Heart left ventricle (tissue), 16 donors: ENCODE results near the gene CLMP. TPM values are rescaled to one million over a fixed set of nuclear protein-coding genes. Genes with fewer than 3 reads are reported as not detected.

Experiments
- ATAC-seq, 4 donors: fragments of 200-7000 bp; cut with Tn5 transposase; one replicate each; pipeline ENCODE4 v1.9.1; 2020 to 2022; ENCODE audit warnings: moderate library complexity in 4 of 4, mild to moderate bottlenecking in 3 of 4, moderate number of reproducible peaks in 1 of 4
- DNase-seq, 5 donors: peaks; one replicate each; pipeline ENCODE4 v3.0.0-alpha.2; 2020
- H3K27ac ChIP-seq, 12 donors: fragments of 200-600 bp; sonication (generic) in 4 of 12; one replicate each; pipeline versions ENCODE4 v1.5.0 to v1.8.0; 2016 to 2022; ENCODE audit warnings: mild to moderate bottlenecking in 2 of 12
- H3K27me3 ChIP-seq, 9 donors: fragments of 200-600 bp; sonication (generic) in 2 of 9; one replicate each; pipeline versions ENCODE4 v1.5.1 to v1.8.0; 2016 to 2022; ENCODE audit warnings: mild to moderate bottlenecking in 3 of 9
- H3K36me3 ChIP-seq, 9 donors: fragments of 200-600 bp; sonication (generic) in 2 of 9; one replicate each; pipeline versions ENCODE4 v1.5.0 to v1.8.0; 2018 to 2022; ENCODE audit warnings: mild to moderate bottlenecking in 2 of 9
- H3K4me1 ChIP-seq, 12 donors: fragments of 200-600 bp; sonication (generic) in 4 of 12; one replicate each; pipeline versions ENCODE4 v1.5.0 to v1.8.0; 2016 to 2022; ENCODE audit warnings: mild to moderate bottlenecking in 3 of 12
- H3K4me3 ChIP-seq, 12 donors: fragments of 200-600 bp; sonication (generic) in 4 of 12; one replicate each; pipeline versions ENCODE4 v1.5.0 to v1.8.0; 2017 to 2022; ENCODE audit warnings: mild to moderate bottlenecking in 9 of 12, moderate library complexity in 4 of 12
- H3K9me3 ChIP-seq, 12 donors: fragments of 200-600 bp; sonication (generic) in 4 of 12; one replicate each; pipeline versions ENCODE4 v1.5.0 to v1.8.0; 2016 to 2022; ENCODE audit warnings: mild to moderate bottlenecking in 1 of 12
- CTCF ChIP-seq, 12 donors: fragments of 200-600 bp; sonication (generic) in 4 of 12; IDR thresholded peaks; one replicate each; pipeline versions ENCODE4 v1.5.0 to v1.8.0; 2018 to 2022; ENCODE audit warnings: antibody characterized with exemption in 12 of 12, mild to moderate bottlenecking in 5 of 12
- POLR2A ChIP-seq, 2 donors: fragments of 450-650 bp; IDR thresholded peaks; one replicate each; pipeline ENCODE4 v1.6.1; 2017; ENCODE audit warnings: antibody characterized with exemption in 2 of 2, mild to moderate bottlenecking in 2 of 2, moderate library complexity in 2 of 2
- WGBS, 4 donors: extraction: QIAGEN DNeasy Blood & Tissue Kit in 2 of 4; methylation state at CpG; one replicate each; pipeline versions ENCODE4 v1.1.5 to v1.1.7; 2013 to 2018; 5-methylcytosine and 5-hydroxymethylcytosine counted together
- intact Hi-C, 10 donors: fragments of 100-400 bp; cut with DNase I; formaldehyde crosslinking; loops; one replicate each; pipeline versions ENCODE4 v1.11.1 to v1.14.2; 2022
- polyA plus RNA-seq, 2 donors: library from polyadenylated mRNA; stranded (reverse); fragments of 200-250 nt; gene quantifications; one replicate each; pipeline ENCODE4 v1.2.3, GENCODE V29; 2013
- total RNA-seq, 9 donors: library from RNA; depleted of rRNA in 2 of 9; stranded (reverse); fragments of >200 nt in 2 of 9; fragmentation: NEBNext Ultra II Directional in 3 of 9; extraction: Animal tissue kit (Norgen Biotek cat#: 25700) in 3 of 9; gene quantifications; one replicate each; pipeline versions ENCODE4 v1.1.0 to v1.2.4, GENCODE V29; 2016 to 2023
- donor health status: ischemic (EF 13 %, LVEDD 7.1; RV severe dilation, severe dysfunction).
- donor health status: healthy with polysubstance abuse.
- donor health status: DM: no; HTN: yes; CAD: no.
- donor health status: DM: no; HTN: no; CAD: no.
- donor health status: ischemic (EF 25% LVEDD 6.9; RV normal size, moderate dysfunction).
- donor health status: ischemic (EF 25% LVEDD 5.7; RV mildly dilated, moderate dysfunction).
- donor health status: healthy.
- donor health status: DM: yes; HTN: yes; CAD: no.
- donor health status: ischemic (EF 35%, LVEDD 5.7; RV mildly dilated, moderate dysfunction).
- donor health status: nonischemic (EF 11% LVEDD 7.7; RV severe dilation, severe dysfunction).
- donor health status: DM: yes; HTN: yes; CAD: no.
- donor health status: PGD.
- donor health status: ischemic (EF 29% LVEDD 5.4; RV normal size, mild dysfunction).
- donor health status: nonischemic (EF 23%, LVEDD 6.1; RV moderate dilation, normal function).

The CLMP gene
- total and polyA plus RNA-seq, 11 donors, result 1.9 to 18.4 (median 5.8) TPM

- no peak for DNase-seq
- H3K4me3 ChIP-seq, result no peak overlapping the region
- TF ChIP-seq CTCF (IDR thresholded peaks at IDR 0.05) (no peak), POLR2A (IDR thresholded peaks at IDR 0.05) (no peak)
- no peaks in the 10 kb centered on the region for H3K9me3 ChIP-seq
- no peak for ATAC-seq
- 78 to 83% (median 80%) methylated on average over 4 of the region's 4 CpGs for WGBS, 4 donors
- peaks cover 6 to 75% (median 27%) of the 10 kb centered on the region in 9 donors for H3K27me3 ChIP-seq
- peaks cover 0 to 18% (median 10%) of the 10 kb centered on the region in 12 donors for H3K4me1 ChIP-seq
- H3K36me3 ChIP-seq, result no peaks in the 10 kb centered on the region
- intact Hi-C loops, result no loop called here
- H3K27ac ChIP-seq, result no peak overlapping the region
These were observed 2.7 kb upstream of the CLMP start for GRCh38 chr11:123197711-123198110.

GRCh38 chr11:123196060-123196714 lies 1.1 kb upstream of the CLMP start:
- Histone ChIP-seq H3K36me3 (no peaks in the 10 kb centered on the region), H3K4me1 (peaks cover 0 to 18% (median 9%) of the 10 kb centered on the region in 12 donors), H3K27ac (peak overlapping the region in 2 of 12 donors; percentile 75 to 91), H3K9me3 (no peaks in the 10 kb centered on the region), H3K4me3 (peak overlapping the region in 11 of 12 donors; percentile 12 to 62 (median 49)), H3K27me3 (peaks cover 6 to 89% (median 36%) of the 10 kb centered on the region in 9 donors)
- 20 to 29% (median 24%) methylated on average over 25 to 34 of the region's 34 CpGs for WGBS, 4 donors
- ATAC-seq (peak in 1 of 4 donors; percentile 15), DNase-seq (no peak)
- TF ChIP-seq CTCF (IDR thresholded peaks at IDR 0.05), result no peak
- TF ChIP-seq POLR2A (IDR thresholded peaks at IDR 0.05), result no peak
- intact Hi-C loops, result no loop called here

GRCh38 chr11:123194337-123195187 lies 486 bp downstream of the CLMP start:
- Histone ChIP-seq H3K36me3 (no peaks in the 10 kb centered on the region), H3K4me1 (peaks cover 0 to 18% (median 9%) of the 10 kb centered on the region in 12 donors), H3K27ac (peak overlapping the region; percentile 8 to 91 (median 51)), H3K4me3 (peak overlapping the region; percentile 11 to 62 (median 47)), H3K27me3 (peaks cover 6 to 91% (median 36%) of the 10 kb centered on the region in 9 donors), H3K9me3 (no peaks in the 10 kb centered on the region)
- DNase-seq (no peak), ATAC-seq (peak in 2 of 4 donors; percentile 10 to 49)
- intact Hi-C loops, result no loop called here
- no peak for TF ChIP-seq CTCF (IDR thresholded peaks at IDR 0.05)
- TF ChIP-seq POLR2A (IDR thresholded peaks at IDR 0.05), result no peak
- 4 to 6% (median 5%) methylated on average over 33 to 54 of the region's 54 CpGs for WGBS, 4 donors

GRCh38 chr11:123193742-123194141 lies 1.3 kb downstream of the CLMP start:
- 56 to 72% (median 65%) methylated on average over 4 of the region's 4 CpGs for WGBS, 4 donors
- Histone ChIP-seq H3K36me3 (no peaks in the 10 kb centered on the region), H3K9me3 (no peaks in the 10 kb centered on the region), H3K4me1 (peaks cover 0 to 18% (median 9%) of the 10 kb centered on the region in 12 donors), H3K4me3 (peak overlapping the region in 11 of 12 donors; percentile 11 to 62 (median 49)), H3K27me3 (peaks cover 6 to 90% (median 36%) of the 10 kb centered on the region in 9 donors), H3K27ac (peak overlapping the region in 7 of 12 donors; percentile 3 to 91 (median 59))
- no peak for DNase-seq
- peak in 2 of 4 donors; percentile 8 to 18 for ATAC-seq
- intact Hi-C loops, result no loop called here
- TF ChIP-seq POLR2A (IDR thresholded peaks at IDR 0.05) (no peak), CTCF (IDR thresholded peaks at IDR 0.05) (no peak)
